Activated CD4-positive, alpha-beta T cell treated with anti-CD3 and anti-CD28 coated beads, Interleukin-2, amount 50 U/mL, for 1 hour (primary cell): ENCODE measurements around the gene ANK2.
"Not testable (repeated sequence)": the region's sequence is repeated elsewhere in the genome, so short reads cannot be mapped to it uniquely, and the experiment has no call there.

Source experiments
- DNase-seq: peaks from one replicate; pipeline ENCODE4 v3.0.0-alpha.2; 2020

ANK2 gene

GRCh38 chr4:113052379-113052951, 3.0 kb downstream of the ANK2 start:
- DNase-seq = no peak

GRCh38 chr4:113053883-113054282, 4.4 kb downstream of the ANK2 start:
- DNase-seq = no peak

- no peak for DNase-seq
Measured at GRCh38 chr4:113056318-113056717, 6.9 kb downstream of the ANK2 start.

GRCh38 chr4:113057891-113058290, 8.4 kb downstream of the ANK2 start:
- no peak for DNase-seq

- DNase-seq = no peak
Measured at GRCh38 chr4:113059449-113060182, 10.2 kb downstream of the ANK2 start.

- no peak for DNase-seq
Measured at GRCh38 chr4:113060853-113061252, 11.4 kb downstream of the ANK2 start.

- DNase-seq = no peak
Measured at GRCh38 chr4:113064244-113064643, 14.8 kb downstream of the ANK2 start.

GRCh38 chr4:113065629-113066028, 16.2 kb downstream of the ANK2 start:
- DNase-seq = no peak

- DNase-seq = not testable (repeated sequence)
Measured at GRCh38 chr4:113068771-113069170, 19.3 kb downstream of the ANK2 start.

GRCh38 chr4:113069212-113069892, 19.9 kb downstream of the ANK2 start:
- no peak for DNase-seq

- no peak for DNase-seq
Measured at GRCh38 chr4:113070755-113071154, 21.3 kb downstream of the ANK2 start.

GRCh38 chr4:113071274-113071673, 21.8 kb downstream of the ANK2 start:
- no peak for DNase-seq

- DNase-seq = no peak
Measured at GRCh38 chr4:113071805-113072204, 22.4 kb downstream of the ANK2 start.

GRCh38 chr4:113073451-113074005, 24.1 kb downstream of the ANK2 start:
- no peak for DNase-seq

GRCh38 chr4:113077575-113077974, 28.1 kb downstream of the ANK2 start:
- DNase-seq = no peak

GRCh38 chr4:113078066-113078465, 28.6 kb downstream of the ANK2 start:
- DNase-seq = no peak

- no peak for DNase-seq
Measured at GRCh38 chr4:113080050-113080449, 30.6 kb downstream of the ANK2 start.

GRCh38 chr4:113080624-113081023, 31.2 kb downstream of the ANK2 start:
- no peak for DNase-seq

- no peak for DNase-seq
Measured at GRCh38 chr4:113083346-113083745, 33.9 kb downstream of the ANK2 start.

- DNase-seq = no peak
Measured at GRCh38 chr4:113086172-113086695, 36.8 kb downstream of the ANK2 start.

- no peak for DNase-seq
Measured at GRCh38 chr4:113088050-113088449, 38.6 kb downstream of the ANK2 start.

- no peak for DNase-seq
Measured at GRCh38 chr4:113090954-113091353, 41.5 kb downstream of the ANK2 start.

GRCh38 chr4:113094331-113094730, 44.9 kb downstream of the ANK2 start:
- DNase-seq = no peak

- no peak for DNase-seq
Measured at GRCh38 chr4:113094802-113095201, 45.3 kb downstream of the ANK2 start.
